H4 (cell line): Measurements from ENCODE around the gene MCM9. TPM values are rescaled to one million over a fixed set of nuclear protein-coding genes. Genes with fewer than 3 reads are reported as not detected.
"Not testable (repeated sequence)": the region's sequence is repeated elsewhere in the genome, so short reads cannot be mapped to it uniquely, and the experiment has no call there.

ENCODE experiments used
- DNase-seq: peaks from one replicate; pipeline ENCODE4 v3.0.0-alpha.2; 2015; ENCODE audit warnings: low spot score
- total RNA-seq: library from RNA; depleted of rRNA; stranded (reverse); fragments of >200 nt; shearing (Covaris generic); gene quantifications from 2 replicates; pipeline ENCODE4 v1.2.3, GENCODE V29; 2014; rRNA removed

The MCM9 gene
- total RNA-seq, 1 experiment from 2014 or later = 3.7 TPM

DNA sequence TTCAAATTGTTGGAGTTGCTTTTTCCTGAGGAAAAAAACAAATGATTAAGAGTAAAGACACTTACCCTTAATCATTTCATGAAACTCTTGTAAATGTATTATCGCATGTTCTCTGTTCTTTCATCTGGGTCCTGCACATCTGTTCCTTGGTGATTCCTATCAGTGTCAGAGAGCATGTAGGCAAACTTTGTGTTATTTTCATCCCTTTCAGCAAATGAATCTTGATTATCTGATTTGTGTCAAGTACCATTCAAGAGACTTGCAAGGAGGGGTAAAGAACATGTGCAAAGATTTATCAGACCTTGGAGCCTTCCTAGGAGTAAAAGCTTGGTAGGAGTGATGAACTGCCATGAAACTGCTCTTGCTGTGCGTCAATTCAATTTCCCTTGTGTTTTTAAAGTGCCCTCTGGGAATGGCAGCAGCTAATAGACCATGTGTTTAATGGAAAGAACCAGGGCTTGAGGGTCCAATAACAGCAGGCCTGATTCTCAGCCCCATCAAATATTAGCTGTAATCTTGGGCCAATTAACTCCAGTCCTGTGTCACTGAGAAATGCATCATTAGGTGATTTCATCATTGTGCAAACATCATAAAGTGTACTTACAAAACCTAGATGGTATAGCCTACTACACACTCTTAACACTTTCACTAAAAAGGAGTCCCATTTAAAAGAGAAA, 164.7 kb downstream of the MCM9 start:
- no peak for DNase-seq

- DNase-seq = no peak
Observed at GRCh38 chr6:118768904-118769325, 166.0 kb downstream of the MCM9 start.

DNA sequence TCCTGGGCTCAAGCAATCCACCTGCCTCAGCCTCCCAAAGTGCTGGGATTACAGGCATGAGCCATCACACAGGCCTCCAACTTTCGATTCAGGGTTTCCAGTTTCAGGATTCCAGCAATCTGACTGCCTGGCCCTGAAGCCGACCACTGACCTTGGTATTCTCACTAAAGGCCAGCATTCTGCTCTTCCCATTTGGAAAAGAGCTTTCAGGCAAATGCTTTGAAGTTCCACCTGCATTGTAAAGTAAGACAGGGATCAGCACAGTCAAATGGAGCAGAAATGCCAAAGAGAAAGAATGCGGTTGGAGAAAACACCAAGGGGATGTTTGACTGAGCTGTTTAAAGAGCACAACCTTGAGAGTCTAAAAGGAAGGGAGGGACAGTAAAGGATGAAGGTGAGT, 166.5 kb downstream of the MCM9 start:
- no peak for DNase-seq

- not testable (repeated sequence) for DNase-seq
Observed at GRCh38 chr6:118765316-118765715, 169.6 kb downstream of the MCM9 start.

DNA sequence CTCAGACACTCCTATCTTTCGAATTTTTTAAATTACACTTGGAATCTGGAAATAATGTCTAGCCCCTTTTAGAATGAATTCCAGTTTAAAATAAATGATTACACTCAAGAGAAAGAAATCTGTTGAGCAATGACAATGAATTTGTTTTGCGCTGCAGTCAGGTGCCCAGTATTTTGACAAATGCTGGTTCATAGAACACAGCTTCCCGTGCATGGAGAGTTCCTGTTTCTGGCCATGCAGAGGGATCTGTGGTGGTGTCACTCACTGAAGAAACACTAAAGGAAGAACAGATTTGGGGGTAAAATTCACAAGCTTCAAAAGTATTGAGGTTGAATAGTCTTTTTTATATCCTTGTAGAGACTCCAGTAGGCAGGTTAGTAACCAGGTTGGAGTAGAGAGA, 170.2 kb downstream of the MCM9 start:
- DNase-seq = no peak

Other genes with a start within 250 kb of the MCM9 start
- 36.7 and 46.3 TPM in 2 replicates for gene ASF1A, start 41.0 kb downstream of the MCM9 start, total RNA-seq
- 1.4 and 2.1 TPM in 2 replicates for gene FAM184A, start 143.5 kb upstream of the MCM9 start, total RNA-seq